Thyroid gland (tissue), 4 donors: ENCODE measurements around the gene RRAD. TPM values are rescaled to one million over a fixed set of nuclear protein-coding genes. Genes with fewer than 3 reads are reported as not detected.

ENCODE experiments used
- DNase-seq, 2 donors: peaks; one replicate each; pipeline ENCODE4 v3.0.0-alpha.2; 2019
- H3K27ac ChIP-seq, 3 donors: fragments of 200-600 bp; sonication (generic); 1 replicate in 2 of 3; 2 replicates in 1 of 3; pipeline ENCODE4 v1.5.1; 2016 to 2019; ENCODE audit warnings: mild to moderate bottlenecking in 1 of 3, moderate library complexity in 1 of 3
- H3K27me3 ChIP-seq: fragments of 200-600 bp; sonication (generic); one replicate; pipeline ENCODE4 v1.5.1; 2019
- H3K36me3 ChIP-seq, 2 donors: fragments of 200-600 bp; sonication (generic); one replicate each; pipeline ENCODE4 v1.5.1; 2016 to 2019
- H3K4me1 ChIP-seq, 2 donors: fragments of 200-600 bp; sonication (generic); one replicate each; pipeline ENCODE4 v1.5.1; 2017 to 2019
- H3K4me3 ChIP-seq, 3 donors: fragments of 200-600 bp; sonication (generic); replicated peaks in 1 of 3; 1 replicate in 2 of 3; 2 replicates in 1 of 3; pipeline ENCODE4 v1.5.1; 2016; ENCODE audit warnings: mild to moderate bottlenecking in 1 of 3
- H3K9me3 ChIP-seq: fragments of 200-600 bp; sonication (generic); one replicate; pipeline ENCODE4 v1.5.1; 2017
- POLR2A ChIP-seq, 2 donors: fragments of 450-650 bp; IDR thresholded peaks; one replicate each; pipeline ENCODE4 v1.6.1; 2017; ENCODE audit warnings: antibody characterized with exemption in 2 of 2, mild to moderate bottlenecking in 2 of 2, moderate library complexity in 1 of 2
- WGBS, 2 donors: methylation state at CpG; one replicate each; pipeline ENCODE4 v1.1.5; 2017; 5-methylcytosine and 5-hydroxymethylcytosine counted together
- intact Hi-C: fragments of 100-400 bp; cut with DNase I; formaldehyde crosslinking; loops from one replicate; pipeline ENCODE4 v1.15.1; 2023
- total RNA-seq, 4 donors: library from RNA; depleted of rRNA; stranded (reverse); fragments of >200 nt; gene quantifications; one replicate each; pipeline ENCODE4 v1.2.3, GENCODE V29; 2016
- TF ChIP-seq, protein P1 (sequence below), 6 experiments: fragments of 200-600 bp in 3 of 6; fragments of 450-650 bp in 3 of 6; sonication (generic) in 3 of 6; IDR thresholded peaks; one replicate each; pipeline ENCODE4 v1.5.1; 2016 to 2019; ENCODE audit warnings: antibody characterized with exemption in 6 of 6, mild to moderate bottlenecking in 2 of 6, inconsistent platforms in 1 of 6, moderate library complexity in 1 of 6

RRAD gene
- total RNA-seq, 4 donors from 2014 or later, result 6.1 to 15.6 (median 10.9) TPM

DNA sequence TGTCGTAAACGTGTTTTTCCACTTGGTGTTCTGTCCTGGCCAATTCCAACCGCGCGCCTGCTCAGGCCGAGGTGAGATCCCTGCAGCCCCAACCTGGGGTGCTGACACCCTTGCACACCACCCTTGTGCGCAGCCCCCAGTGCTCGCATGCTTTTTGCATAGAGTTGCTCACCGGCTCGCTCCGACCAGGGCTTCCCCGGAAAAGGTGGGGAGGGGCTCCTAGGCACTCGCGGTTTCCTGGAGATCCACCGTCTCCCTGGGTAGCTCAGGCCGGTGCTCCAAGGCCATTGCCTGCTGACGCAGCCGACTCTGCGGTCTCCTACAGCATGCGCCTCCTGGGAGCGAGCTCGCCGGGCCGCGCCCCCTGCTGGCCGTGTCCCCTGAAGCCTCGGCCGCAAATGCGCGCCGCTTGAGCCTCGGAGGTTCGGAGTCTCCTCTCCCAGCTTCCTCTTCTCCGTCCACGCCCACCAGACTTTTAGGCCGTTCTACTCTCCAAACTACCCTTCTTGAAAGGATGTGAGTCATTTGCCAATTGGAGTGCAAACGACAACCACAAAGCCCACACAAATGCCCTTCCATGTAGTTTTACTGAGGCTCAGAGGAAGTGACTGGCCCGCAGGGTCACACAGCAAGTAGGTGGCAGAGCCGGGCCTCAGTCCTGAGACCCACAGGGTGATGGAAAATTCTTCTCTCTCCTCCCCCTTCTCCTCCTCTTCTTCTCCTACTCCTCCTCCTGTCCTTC, 52.2 kb downstream of the RRAD start:
- no peaks in the 10 kb centered on the region for H3K36me3 ChIP-seq
- peak; percentile 86 to 87 for DNase-seq
- peak overlapping the region; percentile 81 to 88 (median 88) for H3K27ac ChIP-seq
- peak overlapping the region in 1 of 3 donors; percentile 21 for H3K4me3 ChIP-seq
- no peaks in the 10 kb centered on the region for H3K9me3 ChIP-seq
- WGBS, 2 donors, result 4 to 5% methylated on average over 37 to 39 of the region's 39 CpGs
- intact Hi-C loops, result no loop called here
- TF ChIP-seq, protein P1, sequence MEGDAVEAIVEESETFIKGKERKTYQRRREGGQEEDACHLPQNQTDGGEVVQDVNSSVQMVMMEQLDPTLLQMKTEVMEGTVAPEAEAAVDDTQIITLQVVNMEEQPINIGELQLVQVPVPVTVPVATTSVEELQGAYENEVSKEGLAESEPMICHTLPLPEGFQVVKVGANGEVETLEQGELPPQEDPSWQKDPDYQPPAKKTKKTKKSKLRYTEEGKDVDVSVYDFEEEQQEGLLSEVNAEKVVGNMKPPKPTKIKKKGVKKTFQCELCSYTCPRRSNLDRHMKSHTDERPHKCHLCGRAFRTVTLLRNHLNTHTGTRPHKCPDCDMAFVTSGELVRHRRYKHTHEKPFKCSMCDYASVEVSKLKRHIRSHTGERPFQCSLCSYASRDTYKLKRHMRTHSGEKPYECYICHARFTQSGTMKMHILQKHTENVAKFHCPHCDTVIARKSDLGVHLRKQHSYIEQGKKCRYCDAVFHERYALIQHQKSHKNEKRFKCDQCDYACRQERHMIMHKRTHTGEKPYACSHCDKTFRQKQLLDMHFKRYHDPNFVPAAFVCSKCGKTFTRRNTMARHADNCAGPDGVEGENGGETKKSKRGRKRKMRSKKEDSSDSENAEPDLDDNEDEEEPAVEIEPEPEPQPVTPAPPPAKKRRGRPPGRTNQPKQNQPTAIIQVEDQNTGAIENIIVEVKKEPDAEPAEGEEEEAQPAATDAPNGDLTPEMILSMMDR (IDR thresholded peaks at IDR 0.05), result peak; percentile 72 to 88 (median 82)
- peak in 1 of 2 donors; percentile 18 for TF ChIP-seq POLR2A (IDR thresholded peaks at IDR 0.05)
- peaks cover 19 to 23% of the 10 kb centered on the region in 2 donors for H3K4me1 ChIP-seq
- H3K27me3 ChIP-seq, result no peaks in the 10 kb centered on the region

GRCh38 chr16:66872559-66872942, 52.8 kb downstream of the RRAD start:
- no peaks in the 10 kb centered on the region for H3K36me3 ChIP-seq
- TF ChIP-seq POLR2A (IDR thresholded peaks at IDR 0.05), result no peak
- TF ChIP-seq, protein P1 (IDR thresholded peaks at IDR 0.05), result no peak
- peaks cover 19 to 23% of the 10 kb centered on the region in 2 donors for H3K4me1 ChIP-seq
- 51 to 60% methylated on average over 4 of the region's 4 CpGs for WGBS, 2 donors
- H3K27ac ChIP-seq, result peak overlapping the region in 1 of 3 donors; percentile 88
- no peaks in the 10 kb centered on the region for H3K27me3 ChIP-seq
- no peaks in the 10 kb centered on the region for H3K9me3 ChIP-seq
- intact Hi-C loops, result no loop called here
- H3K4me3 ChIP-seq, result no peak overlapping the region
- DNase-seq, result no peak

DNA sequence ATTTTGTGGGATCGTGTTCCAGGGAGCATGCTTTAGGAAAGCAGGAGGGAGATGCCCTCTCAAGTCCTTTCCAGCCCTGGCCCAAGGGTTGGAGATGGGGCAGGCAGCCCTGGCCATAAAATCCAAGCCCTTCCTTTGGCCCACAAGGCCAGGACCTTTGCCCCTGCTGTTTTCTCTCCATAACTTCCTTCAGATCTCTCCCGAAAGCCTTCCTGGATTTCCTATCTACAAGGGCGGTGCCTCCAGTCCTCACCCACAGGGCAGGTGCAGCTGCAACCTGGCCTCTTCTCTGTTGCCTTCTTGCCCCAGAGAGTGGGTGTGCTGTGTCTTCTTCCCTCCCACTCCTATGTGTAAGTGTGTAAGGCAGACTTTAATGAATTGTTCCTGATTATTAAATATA, 53.5 kb downstream of the RRAD start:
- Histone ChIP-seq H3K27ac (no peak overlapping the region), H3K4me3 (no peak overlapping the region), H3K4me1 (peaks cover 19 to 23% of the 10 kb centered on the region in 2 donors), H3K27me3 (no peaks in the 10 kb centered on the region), H3K9me3 (no peaks in the 10 kb centered on the region), H3K36me3 (no peaks in the 10 kb centered on the region)
- TF ChIP-seq POLR2A (IDR thresholded peaks at IDR 0.05), result no peak
- TF ChIP-seq, protein P1 (IDR thresholded peaks at IDR 0.05), result no peak
- DNase-seq, result no peak
- WGBS, 2 donors, result 90 to 96% methylated on average over 3 of the region's 3 CpGs
- intact Hi-C loops, result no loop called here

Other genes with a start within 250 kb of the RRAD start
- gene CMTM4, start 228.8 kb downstream of the RRAD start, total RNA-seq, result 100 to 1,000 TPM; 170 to 246 (median 201) TPM
- 100 to 1,000 TPM; 162 to 332 (median 195) TPM for gene DYNC1LI2, start 173.9 kb downstream of the RRAD start, total RNA-seq
- 1 to 10 TPM in 1 of 4 donors, under 1 TPM in 1, not detected in 2; 0.27 to 2.1 TPM for gene TERB1, start 124.0 kb downstream of the RRAD start, total RNA-seq
- 10 to 100 TPM; 51.0 to 75.0 (median 61.2) TPM for gene NAE1, start 94.6 kb downstream of the RRAD start, total RNA-seq
- gene CA7, start 81.1 kb downstream of the RRAD start, total RNA-seq, result under 1 TPM in 1 of 4 donors, not detected in 3; 0.46 TPM
- gene PDP2, start 45.0 kb downstream of the RRAD start, total RNA-seq, result 10 to 100 TPM; 10.7 to 34.5 (median 26.9) TPM
- gene CDH16, start 6.7 kb downstream of the RRAD start, total RNA-seq, result 100 to 1,000 TPM in 3 of 4 donors, 10 to 100 TPM in 1; 43.1 to 166 (median 134) TPM
- 100 to 1,000 TPM in 1 of 4 donors, 10 to 100 TPM in 3; 29.4 to 113 (median 48.3) TPM for gene CIAO2B, start 8.9 kb upstream of the RRAD start, total RNA-seq
- 10 to 100 TPM; 49.7 to 69.4 (median 53.6) TPM for gene CES2, start 10.0 kb upstream of the RRAD start, total RNA-seq
- 1 to 10 TPM in 1 of 4 donors, under 1 TPM in 2, not detected in 1; 0.13 to 1.3 (median 0.22) TPM for gene CES3, start 35.7 kb upstream of the RRAD start, total RNA-seq
- 10 to 100 TPM; 10.9 to 15.7 (median 12.8) TPM for gene CES4A, start 63.1 kb upstream of the RRAD start, total RNA-seq
- 10 to 100 TPM; 31.0 to 60.0 (median 41.5) TPM for gene CBFB, start 103.6 kb upstream of the RRAD start, total RNA-seq
- 10 to 100 TPM; 11.4 to 18.9 (median 17.5) TPM for gene PHAF1, start 184.4 kb upstream of the RRAD start, total RNA-seq
- gene B3GNT9, start 225.5 kb upstream of the RRAD start, total RNA-seq, result 100 to 1,000 TPM in 1 of 4 donors, 10 to 100 TPM in 3; 52.0 to 103 (median 85.7) TPM
- 10 to 100 TPM; 27.0 to 42.2 (median 37.0) TPM for gene TRADD, start 234.4 kb upstream of the RRAD start, total RNA-seq
- 10 to 100 TPM; 26.3 to 41.9 (median 35.6) TPM for gene FBXL8, start 234.4 kb upstream of the RRAD start, total RNA-seq
- gene HSF4, start 239.2 kb upstream of the RRAD start, total RNA-seq, result 10 to 100 TPM; 17.3 to 52.5 (median 36.6) TPM
- 10 to 100 TPM; 38.3 to 97.0 (median 63.5) TPM for gene NOL3, start 245.0 kb upstream of the RRAD start, total RNA-seq